Fibroblast of villous mesenchyme (primary cell): ENCODE results near the gene ADSS1. TPM values are rescaled to one million over a fixed set of nuclear protein-coding genes. Genes with fewer than 3 reads are reported as not detected.
"Not testable (repeated sequence)": the region's sequence is repeated elsewhere in the genome, so short reads cannot be mapped to it uniquely, and the experiment has no call there.

ENCODE experiments used
- DNase-seq: peaks from one replicate; pipeline ENCODE4 v3.0.0-alpha.2; 2010; ENCODE audit warnings: low read depth
- H3K4me3 ChIP-seq: 2 replicates; pipeline ENCODE4 v1.5.1; 2011; ENCODE audit warnings: low read depth, mild to moderate bottlenecking, low read length
- CTCF ChIP-seq: IDR thresholded peaks from 2 replicates; pipeline ENCODE4 v1.5.1; 2012; ENCODE audit warnings: low read depth, mild to moderate bottlenecking, low read length; ENCODE audit not compliant: insufficient read depth
- total RNA-seq: library from RNA; depleted of rRNA; stranded (reverse); fragments of >200 nt; gene quantifications from 2 replicates; pipeline ENCODE4 v1.2.3, GENCODE V29; 2012

ADSS1 gene
- total RNA-seq, 1 donor, result 4.3 TPM

GRCh38 chr14:104746071-104746545, 22.1 kb downstream of the ADSS1 start:
- no peak for TF ChIP-seq CTCF
- no peak overlapping the region for H3K4me3 ChIP-seq
- DNase-seq, result no peak

GRCh38 chr14:104746934-104747481, 23.0 kb downstream of the ADSS1 start:
- DNase-seq, result peak; percentile 47
- no peak for TF ChIP-seq CTCF
- no peak overlapping the region for H3K4me3 ChIP-seq

- H3K4me3 ChIP-seq, result no peak overlapping the region
- no peak for TF ChIP-seq CTCF
- no peak for DNase-seq
Measured at GRCh38 chr14:104747876-104748275, 23.8 kb downstream of the ADSS1 start.

- no peak for DNase-seq
- no peak overlapping the region for H3K4me3 ChIP-seq
- no peak for TF ChIP-seq CTCF
Measured at GRCh38 chr14:104749111-104749649, 25.2 kb downstream of the ADSS1 start.

GRCh38 chr14:104750056-104750752, 26.2 kb downstream of the ADSS1 start:
- no peak for DNase-seq
- no peak overlapping the region for H3K4me3 ChIP-seq
- TF ChIP-seq CTCF, result no peak

- H3K4me3 ChIP-seq, DNase-seq: not testable (repeated sequence)
Measured at GRCh38 chr14:104750753-104751057, 26.7 kb downstream of the ADSS1 start.

- TF ChIP-seq CTCF, result no peak
- peak overlapping the region; percentile 63 for H3K4me3 ChIP-seq
- DNase-seq, result peak; percentile 5
Measured at GRCh38 chr14:104751539-104752422, 27.8 kb downstream of the ADSS1 start.
